ENCODE measurements around the gene SLC6A5.

DNA sequence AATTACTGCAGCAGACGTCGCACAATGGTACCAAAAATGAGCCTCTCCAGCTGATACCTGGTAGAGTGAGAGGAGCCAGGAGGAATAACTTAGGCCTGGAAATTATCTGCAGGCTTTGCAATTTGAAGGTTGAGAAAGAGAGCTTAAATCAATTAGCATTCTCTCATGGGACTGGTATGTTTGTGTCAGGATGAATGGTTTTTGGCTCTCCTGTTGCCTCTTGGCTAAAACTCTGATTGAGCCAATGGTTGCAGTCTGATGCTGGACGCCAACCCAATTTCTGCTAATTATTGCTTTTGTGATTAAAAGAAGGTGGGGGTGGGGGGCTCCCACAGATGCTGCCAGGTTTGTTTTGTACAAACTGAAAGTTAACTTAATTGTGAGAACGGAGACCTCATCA lies 57.5 kb downstream of the SLC6A5 start:
- no peak for TF ChIP-seq USF2 (IDR thresholded peaks at IDR 0.05; ENCODE audit: low read depth, low read length)
- TF ChIP-seq, protein P1, sequence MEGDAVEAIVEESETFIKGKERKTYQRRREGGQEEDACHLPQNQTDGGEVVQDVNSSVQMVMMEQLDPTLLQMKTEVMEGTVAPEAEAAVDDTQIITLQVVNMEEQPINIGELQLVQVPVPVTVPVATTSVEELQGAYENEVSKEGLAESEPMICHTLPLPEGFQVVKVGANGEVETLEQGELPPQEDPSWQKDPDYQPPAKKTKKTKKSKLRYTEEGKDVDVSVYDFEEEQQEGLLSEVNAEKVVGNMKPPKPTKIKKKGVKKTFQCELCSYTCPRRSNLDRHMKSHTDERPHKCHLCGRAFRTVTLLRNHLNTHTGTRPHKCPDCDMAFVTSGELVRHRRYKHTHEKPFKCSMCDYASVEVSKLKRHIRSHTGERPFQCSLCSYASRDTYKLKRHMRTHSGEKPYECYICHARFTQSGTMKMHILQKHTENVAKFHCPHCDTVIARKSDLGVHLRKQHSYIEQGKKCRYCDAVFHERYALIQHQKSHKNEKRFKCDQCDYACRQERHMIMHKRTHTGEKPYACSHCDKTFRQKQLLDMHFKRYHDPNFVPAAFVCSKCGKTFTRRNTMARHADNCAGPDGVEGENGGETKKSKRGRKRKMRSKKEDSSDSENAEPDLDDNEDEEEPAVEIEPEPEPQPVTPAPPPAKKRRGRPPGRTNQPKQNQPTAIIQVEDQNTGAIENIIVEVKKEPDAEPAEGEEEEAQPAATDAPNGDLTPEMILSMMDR (conservative IDR thresholded peaks at IDR 0.05; ENCODE audit: low read depth, low read length) = no peak
- no peak for TF ChIP-seq MAFK (IDR thresholded peaks at IDR 0.05; ENCODE audit: low read depth, low read length)
- no peak for TF ChIP-seq POLR2A (IDR thresholded peaks at IDR 0.05; ENCODE audit: low read depth, low read length)
- no peak for TF ChIP-seq RCOR1 (IDR thresholded peaks at IDR 0.05; ENCODE audit: insufficient replicate concordance, low read length)
- TF ChIP-seq CHD1 (IDR thresholded peaks at IDR 0.05; ENCODE audit: low read depth, low read length) = no peak
- no peak for TF ChIP-seq RAD21 (IDR thresholded peaks at IDR 0.05; ENCODE audit: low read length)
- no peak for TF ChIP-seq SMC3 (IDR thresholded peaks at IDR 0.05; ENCODE audit: low read depth, low read length)
- no peak for TF ChIP-seq MXI1 (IDR thresholded peaks at IDR 0.05; ENCODE audit: borderline replicate concordance, low read depth, low read length)
- no peak for TF ChIP-seq CEBPB (IDR thresholded peaks at IDR 0.05; ENCODE audit: low read depth, low read length)
- no peak for TF ChIP-seq NFE2L2 (IDR thresholded peaks at IDR 0.05; ENCODE audit: low read depth, low read length)

All from IMR-90 (cell line).